ENCODE data around the gene STAB1.

- TF ChIP-seq CTCF (IDR thresholded peaks at IDR 0.05; ENCODE audit: poor library complexity) (no peak), EZH2 (IDR thresholded peaks at IDR 0.05; ENCODE audit: borderline replicate concordance) (no peak), EZH2phosphoT487 (IDR thresholded peaks at IDR 0.05; ENCODE audit: low read depth, severe bottlenecking, unreplicated experiment) (no peak)
Measured at GRCh38 chr3:52495777-52496602, 852 bp downstream of the STAB1 start.
